Stimulated activated CD4-positive, alpha-beta T cell treated with anti-CD3 and anti-CD28 coated beads, Interleukin-15, amount 100 ng/mL, for 1 hour (primary cell): ENCODE data around the gene BBS9.

Experiments used
- DNase-seq, 2 donors: peaks; one replicate each; pipeline ENCODE4 v3.0.0-alpha.2; 2020; ENCODE audit warnings: low read depth in 1 of 2, low spot score in 1 of 2

BBS9 gene

GRCh38 chr7:33590916-33591315 lies 461.6 kb downstream of the BBS9 start:
- no peak for DNase-seq

- DNase-seq, result no peak
Measured at GRCh38 chr7:33591490-33591889, 462.1 kb downstream of the BBS9 start.

GRCh38 chr7:33592718-33593117 lies 463.4 kb downstream of the BBS9 start:
- DNase-seq, result no peak

- DNase-seq, result no peak
Measured at GRCh38 chr7:33593611-33594010, 464.2 kb downstream of the BBS9 start.

GRCh38 chr7:33596686-33597085 lies 467.3 kb downstream of the BBS9 start:
- no peak for DNase-seq

- no peak for DNase-seq
Measured at GRCh38 chr7:33597181-33597580, 467.8 kb downstream of the BBS9 start.

GRCh38 chr7:33601101-33601500 lies 471.7 kb downstream of the BBS9 start:
- DNase-seq, result no peak

- no peak for DNase-seq
Measured at GRCh38 chr7:33601884-33602283, 472.5 kb downstream of the BBS9 start.

GRCh38 chr7:33604056-33604455 lies 474.7 kb downstream of the BBS9 start:
- no peak for DNase-seq

- no peak for DNase-seq
Measured at GRCh38 chr7:33610918-33611317, 481.6 kb downstream of the BBS9 start.

- DNase-seq, result no peak
Measured at GRCh38 chr7:33612442-33612841, 483.1 kb downstream of the BBS9 start.

GRCh38 chr7:33614357-33615117 lies 485.2 kb downstream of the BBS9 start:
- no peak for DNase-seq

- DNase-seq, result no peak
Measured at GRCh38 chr7:33616752-33617151, 487.4 kb downstream of the BBS9 start.

GRCh38 chr7:33619264-33619663 lies 489.9 kb downstream of the BBS9 start:
- no peak for DNase-seq

GRCh38 chr7:33623267-33623666 lies 493.9 kb downstream of the BBS9 start:
- no peak for DNase-seq

- no peak for DNase-seq
Measured at GRCh38 chr7:33624215-33624614, 494.9 kb downstream of the BBS9 start.

GRCh38 chr7:33626869-33627268 lies 497.5 kb downstream of the BBS9 start:
- no peak for DNase-seq

GRCh38 chr7:33627741-33628140 lies 498.4 kb downstream of the BBS9 start:
- no peak for DNase-seq

GRCh38 chr7:33628894-33629293 lies 499.5 kb downstream of the BBS9 start:
- no peak for DNase-seq

GRCh38 chr7:33630359-33630758 lies 501.0 kb downstream of the BBS9 start:
- DNase-seq, result no peak

- no peak for DNase-seq
Measured at GRCh38 chr7:33632322-33632721, 503.0 kb downstream of the BBS9 start.

GRCh38 chr7:33632840-33633525 lies 503.6 kb downstream of the BBS9 start:
- no peak for DNase-seq

- DNase-seq, result no peak
Measured at GRCh38 chr7:33634606-33635005, 505.2 kb downstream of the BBS9 start.
